ENCODE results near the gene NLRC3.

NLRC3 gene

DNA sequence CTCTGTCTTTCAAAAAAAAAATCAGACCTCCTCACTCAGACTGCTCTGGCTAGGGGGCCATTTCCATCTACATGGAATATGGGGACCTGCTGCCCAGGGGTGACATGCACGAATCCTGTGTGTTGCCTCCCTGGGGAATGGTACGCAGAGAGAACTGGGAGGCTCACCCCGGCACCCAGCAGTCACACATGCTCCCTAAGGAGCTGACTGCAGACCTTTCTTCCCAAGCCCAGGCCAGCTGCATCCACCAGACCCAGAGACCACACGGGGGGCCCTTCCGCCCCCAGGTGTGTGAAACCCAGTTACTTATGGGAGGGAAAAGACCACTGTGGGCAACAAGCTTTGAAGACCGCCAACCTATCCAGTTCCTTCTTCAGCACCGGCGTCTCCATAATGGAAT is 7.2 kb upstream of the NLRC3 start:
- Histone ChIP-seq H3K4me1 (ENCODE audit: control insufficient read depth, insufficient read depth, low read length) (no peaks in the 10 kb centered on the region), H3K36me3 (ENCODE audit: control insufficient read depth in 2 of 2, insufficient read depth in 1 of 2, low read length in 2 of 2) (peaks cover 4 to 41% of the 10 kb centered on the region in 2 experiments; a peak in 2 of 3 replicates), H3K4me3 (ENCODE audit: low read depth, low read length) (no peak overlapping the region), H3K9me3 (ENCODE audit: control insufficient read depth, insufficient read depth, low read depth, low read length) (no peaks in the 10 kb centered on the region), H3K27ac (ENCODE audit: extremely low read depth, low read depth, low read length) (no peak overlapping the region)
- CTCF ChIA-PET = no interaction called here
- no peak for TF ChIP-seq ZNF623 (tag by site-specific recombination; IDR thresholded peaks at IDR 0.05)
- TF ChIP-seq, protein P1, sequence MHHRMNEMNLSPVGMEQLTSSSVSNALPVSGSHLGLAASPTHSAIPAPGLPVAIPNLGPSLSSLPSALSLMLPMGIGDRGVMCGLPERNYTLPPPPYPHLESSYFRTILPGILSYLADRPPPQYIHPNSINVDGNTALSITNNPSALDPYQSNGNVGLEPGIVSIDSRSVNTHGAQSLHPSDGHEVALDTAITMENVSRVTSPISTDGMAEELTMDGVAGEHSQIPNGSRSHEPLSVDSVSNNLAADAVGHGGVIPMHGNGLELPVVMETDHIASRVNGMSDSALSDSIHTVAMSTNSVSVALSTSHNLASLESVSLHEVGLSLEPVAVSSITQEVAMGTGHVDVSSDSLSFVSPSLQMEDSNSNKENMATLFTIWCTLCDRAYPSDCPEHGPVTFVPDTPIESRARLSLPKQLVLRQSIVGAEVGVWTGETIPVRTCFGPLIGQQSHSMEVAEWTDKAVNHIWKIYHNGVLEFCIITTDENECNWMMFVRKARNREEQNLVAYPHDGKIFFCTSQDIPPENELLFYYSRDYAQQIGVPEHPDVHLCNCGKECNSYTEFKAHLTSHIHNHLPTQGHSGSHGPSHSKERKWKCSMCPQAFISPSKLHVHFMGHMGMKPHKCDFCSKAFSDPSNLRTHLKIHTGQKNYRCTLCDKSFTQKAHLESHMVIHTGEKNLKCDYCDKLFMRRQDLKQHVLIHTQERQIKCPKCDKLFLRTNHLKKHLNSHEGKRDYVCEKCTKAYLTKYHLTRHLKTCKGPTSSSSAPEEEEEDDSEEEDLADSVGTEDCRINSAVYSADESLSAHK (tag by site-specific recombination; IDR thresholded peaks at IDR 0.05) = no peak
- no peak for TF ChIP-seq ZNF510 (tag by site-specific recombination; IDR thresholded peaks at IDR 0.05; ENCODE audit: insufficient replicate concordance)
- TF ChIP-seq, protein P2, sequence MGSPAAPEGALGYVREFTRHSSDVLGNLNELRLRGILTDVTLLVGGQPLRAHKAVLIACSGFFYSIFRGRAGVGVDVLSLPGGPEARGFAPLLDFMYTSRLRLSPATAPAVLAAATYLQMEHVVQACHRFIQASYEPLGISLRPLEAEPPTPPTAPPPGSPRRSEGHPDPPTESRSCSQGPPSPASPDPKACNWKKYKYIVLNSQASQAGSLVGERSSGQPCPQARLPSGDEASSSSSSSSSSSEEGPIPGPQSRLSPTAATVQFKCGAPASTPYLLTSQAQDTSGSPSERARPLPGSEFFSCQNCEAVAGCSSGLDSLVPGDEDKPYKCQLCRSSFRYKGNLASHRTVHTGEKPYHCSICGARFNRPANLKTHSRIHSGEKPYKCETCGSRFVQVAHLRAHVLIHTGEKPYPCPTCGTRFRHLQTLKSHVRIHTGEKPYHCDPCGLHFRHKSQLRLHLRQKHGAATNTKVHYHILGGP (tag by site-specific recombination; IDR thresholded peaks at IDR 0.05) = no peak
- TF ChIP-seq SALL2 (tag by site-specific recombination; IDR thresholded peaks at IDR 0.05; ENCODE audit: borderline replicate concordance) = no peak
- TF ChIP-seq ZNF660 (tag by site-specific recombination; IDR thresholded peaks at IDR 0.05) = no peak
- TF ChIP-seq IKZF3 (tag by site-specific recombination; IDR thresholded peaks at IDR 0.05) = no peak
- TF ChIP-seq ZNF600 (tag by site-specific recombination; IDR thresholded peaks at IDR 0.05) = no peak
- TF ChIP-seq, protein P3, sequence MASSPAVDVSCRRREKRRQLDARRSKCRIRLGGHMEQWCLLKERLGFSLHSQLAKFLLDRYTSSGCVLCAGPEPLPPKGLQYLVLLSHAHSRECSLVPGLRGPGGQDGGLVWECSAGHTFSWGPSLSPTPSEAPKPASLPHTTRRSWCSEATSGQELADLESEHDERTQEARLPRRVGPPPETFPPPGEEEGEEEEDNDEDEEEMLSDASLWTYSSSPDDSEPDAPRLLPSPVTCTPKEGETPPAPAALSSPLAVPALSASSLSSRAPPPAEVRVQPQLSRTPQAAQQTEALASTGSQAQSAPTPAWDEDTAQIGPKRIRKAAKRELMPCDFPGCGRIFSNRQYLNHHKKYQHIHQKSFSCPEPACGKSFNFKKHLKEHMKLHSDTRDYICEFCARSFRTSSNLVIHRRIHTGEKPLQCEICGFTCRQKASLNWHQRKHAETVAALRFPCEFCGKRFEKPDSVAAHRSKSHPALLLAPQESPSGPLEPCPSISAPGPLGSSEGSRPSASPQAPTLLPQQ (tag by site-specific recombination; IDR thresholded peaks at IDR 0.05) = no peak
- no peak for TF ChIP-seq FEZF1 (tag by site-specific recombination; IDR thresholded peaks at IDR 0.05)
- TF ChIP-seq, protein P4, sequence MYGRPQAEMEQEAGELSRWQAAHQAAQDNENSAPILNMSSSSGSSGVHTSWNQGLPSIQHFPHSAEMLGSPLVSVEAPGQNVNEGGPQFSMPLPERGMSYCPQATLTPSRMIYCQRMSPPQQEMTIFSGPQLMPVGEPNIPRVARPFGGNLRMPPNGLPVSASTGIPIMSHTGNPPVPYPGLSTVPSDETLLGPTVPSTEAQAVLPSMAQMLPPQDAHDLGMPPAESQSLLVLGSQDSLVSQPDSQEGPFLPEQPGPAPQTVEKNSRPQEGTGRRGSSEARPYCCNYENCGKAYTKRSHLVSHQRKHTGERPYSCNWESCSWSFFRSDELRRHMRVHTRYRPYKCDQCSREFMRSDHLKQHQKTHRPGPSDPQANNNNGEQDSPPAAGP (tag by site-specific recombination; IDR thresholded peaks at IDR 0.05) = no peak
- TF ChIP-seq YY1 (tag by site-specific recombination; IDR thresholded peaks at IDR 0.05) = no peak
- TF ChIP-seq ZNF426 (tag by site-specific recombination; IDR thresholded peaks at IDR 0.05) = no peak
- TF ChIP-seq, protein P5, sequence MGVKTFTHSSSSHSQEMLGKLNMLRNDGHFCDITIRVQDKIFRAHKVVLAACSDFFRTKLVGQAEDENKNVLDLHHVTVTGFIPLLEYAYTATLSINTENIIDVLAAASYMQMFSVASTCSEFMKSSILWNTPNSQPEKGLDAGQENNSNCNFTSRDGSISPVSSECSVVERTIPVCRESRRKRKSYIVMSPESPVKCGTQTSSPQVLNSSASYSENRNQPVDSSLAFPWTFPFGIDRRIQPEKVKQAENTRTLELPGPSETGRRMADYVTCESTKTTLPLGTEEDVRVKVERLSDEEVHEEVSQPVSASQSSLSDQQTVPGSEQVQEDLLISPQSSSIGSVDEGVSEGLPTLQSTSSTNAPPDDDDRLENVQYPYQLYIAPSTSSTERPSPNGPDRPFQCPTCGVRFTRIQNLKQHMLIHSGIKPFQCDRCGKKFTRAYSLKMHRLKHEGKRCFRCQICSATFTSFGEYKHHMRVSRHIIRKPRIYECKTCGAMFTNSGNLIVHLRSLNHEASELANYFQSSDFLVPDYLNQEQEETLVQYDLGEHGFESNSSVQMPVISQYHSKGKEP (tag by site-specific recombination; IDR thresholded peaks at IDR 0.05) = no peak
- no peak for TF ChIP-seq ZFP41 (tag by site-specific recombination; IDR thresholded peaks at IDR 0.05; ENCODE audit: borderline replicate concordance)
- TF ChIP-seq, protein P6, sequence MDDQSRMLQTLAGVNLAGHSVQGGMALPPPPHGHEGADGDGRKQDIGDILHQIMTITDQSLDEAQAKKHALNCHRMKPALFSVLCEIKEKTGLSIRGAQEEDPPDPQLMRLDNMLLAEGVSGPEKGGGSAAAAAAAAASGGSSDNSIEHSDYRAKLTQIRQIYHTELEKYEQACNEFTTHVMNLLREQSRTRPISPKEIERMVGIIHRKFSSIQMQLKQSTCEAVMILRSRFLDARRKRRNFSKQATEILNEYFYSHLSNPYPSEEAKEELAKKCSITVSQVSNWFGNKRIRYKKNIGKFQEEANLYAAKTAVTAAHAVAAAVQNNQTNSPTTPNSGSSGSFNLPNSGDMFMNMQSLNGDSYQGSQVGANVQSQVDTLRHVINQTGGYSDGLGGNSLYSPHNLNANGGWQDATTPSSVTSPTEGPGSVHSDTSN (CRISPR knock-in tag; IDR thresholded peaks at IDR 0.05) = no peak
- POLR2A ChIA-PET = interaction anchor here (0.6 kb wide), 1 partner anchor 75 kb away, joined by 4 read pairs; no protein-coding TSS in a partner anchor
